Liver (tissue), 3 donors: Measurements from ENCODE around the gene TNFAIP8.

Source experiments
- FOXA1 ChIP-seq: IDR thresholded peaks from 2 replicates; pipeline ENCODE4 v1.6.1; 2016; ENCODE audit warnings: antibody characterized with exemption
- GABPA ChIP-seq, 2 donors: IDR thresholded peaks in 1 of 2; conservative IDR thresholded peaks in 1 of 2; 2 replicates each; pipeline ENCODE4 v1.6.1; 2016; ENCODE audit warnings: antibody characterized with exemption in 2 of 2, mild to moderate bottlenecking in 1 of 2, moderate library complexity in 1 of 2
- HNF4G ChIP-seq: IDR thresholded peaks from 2 replicates; pipeline ENCODE4 v1.6.1; 2016; ENCODE audit warnings: antibody characterized with exemption
- RAD21 ChIP-seq, 2 donors: IDR thresholded peaks; 2 replicates each; pipeline ENCODE4 v1.6.1; 2016; ENCODE audit warnings: antibody characterized with exemption in 2 of 2, mild to moderate bottlenecking in 2 of 2
- SP1 ChIP-seq: IDR thresholded peaks from 2 replicates; pipeline ENCODE4 v1.6.1; 2018; ENCODE audit warnings: antibody characterized with exemption, mild to moderate bottlenecking
- TAF1 ChIP-seq: conservative IDR thresholded peaks from 2 replicates; pipeline ENCODE4 v1.6.1; 2016; ENCODE audit warnings: antibody characterized with exemption, mild to moderate bottlenecking
- TF ChIP-seq, protein P1 (sequence below): fragments of 150-350 bp; IDR thresholded peaks from 2 replicates; pipeline ENCODE4 v1.5.1; 2017; ENCODE audit warnings: improper control_type of control experiment, low read depth, low read length; ENCODE audit not compliant: missing input control
- TF ChIP-seq, protein P2 (sequence below): IDR thresholded peaks from 2 replicates; pipeline ENCODE4 v1.6.1; 2016; ENCODE audit warnings: antibody characterized with exemption
- TF ChIP-seq, protein P3 (sequence below): IDR thresholded peaks from 2 replicates; pipeline ENCODE4 v1.6.1; 2016; ENCODE audit warnings: antibody characterized with exemption
- TF ChIP-seq, protein P4 (sequence below): IDR thresholded peaks from 2 replicates; pipeline ENCODE4 v1.6.1; 2016; ENCODE audit warnings: antibody characterized with exemption, mild to moderate bottlenecking
- TF ChIP-seq, protein P5 (sequence below): IDR thresholded peaks from 2 replicates; pipeline ENCODE4 v1.6.1; 2016; ENCODE audit warnings: antibody characterized with exemption
- donor health status: healthy.
- donor health status: healthy.

DNA sequence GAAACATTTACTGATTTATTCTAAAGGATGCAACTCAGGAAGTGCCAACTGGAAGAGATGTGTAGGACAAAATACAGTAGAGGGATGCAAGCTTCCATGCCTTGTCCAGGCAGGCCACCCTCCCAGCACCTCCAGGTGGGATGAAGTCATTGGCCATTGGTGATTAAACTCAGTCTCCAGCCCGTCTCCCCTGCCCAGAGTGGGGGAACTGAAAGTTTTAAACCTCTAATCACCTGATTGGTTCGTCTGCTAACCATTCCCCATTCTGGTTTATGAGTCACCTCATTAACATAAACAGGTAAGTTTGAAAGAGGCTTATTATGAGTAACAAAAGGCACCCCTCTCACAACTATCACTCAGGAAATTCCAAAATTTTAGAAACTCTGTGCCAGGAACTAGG, 8.1 kb downstream of the TNFAIP8 start:
- TF ChIP-seq SP1 (no peak), GABPA (IDR thresholded peaks at IDR 0.05 in 1 of 2, conservative IDR thresholded peaks at IDR 0.05 in 1 of 2) (no peak), RAD21 (IDR thresholded peaks at IDR 0.05) (no peak), FOXA1 (no peak), HNF4G (no peak), TAF1 (no peak)
- TF ChIP-seq, protein P1, sequence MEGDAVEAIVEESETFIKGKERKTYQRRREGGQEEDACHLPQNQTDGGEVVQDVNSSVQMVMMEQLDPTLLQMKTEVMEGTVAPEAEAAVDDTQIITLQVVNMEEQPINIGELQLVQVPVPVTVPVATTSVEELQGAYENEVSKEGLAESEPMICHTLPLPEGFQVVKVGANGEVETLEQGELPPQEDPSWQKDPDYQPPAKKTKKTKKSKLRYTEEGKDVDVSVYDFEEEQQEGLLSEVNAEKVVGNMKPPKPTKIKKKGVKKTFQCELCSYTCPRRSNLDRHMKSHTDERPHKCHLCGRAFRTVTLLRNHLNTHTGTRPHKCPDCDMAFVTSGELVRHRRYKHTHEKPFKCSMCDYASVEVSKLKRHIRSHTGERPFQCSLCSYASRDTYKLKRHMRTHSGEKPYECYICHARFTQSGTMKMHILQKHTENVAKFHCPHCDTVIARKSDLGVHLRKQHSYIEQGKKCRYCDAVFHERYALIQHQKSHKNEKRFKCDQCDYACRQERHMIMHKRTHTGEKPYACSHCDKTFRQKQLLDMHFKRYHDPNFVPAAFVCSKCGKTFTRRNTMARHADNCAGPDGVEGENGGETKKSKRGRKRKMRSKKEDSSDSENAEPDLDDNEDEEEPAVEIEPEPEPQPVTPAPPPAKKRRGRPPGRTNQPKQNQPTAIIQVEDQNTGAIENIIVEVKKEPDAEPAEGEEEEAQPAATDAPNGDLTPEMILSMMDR, result no peak
- TF ChIP-seq, protein P2, sequence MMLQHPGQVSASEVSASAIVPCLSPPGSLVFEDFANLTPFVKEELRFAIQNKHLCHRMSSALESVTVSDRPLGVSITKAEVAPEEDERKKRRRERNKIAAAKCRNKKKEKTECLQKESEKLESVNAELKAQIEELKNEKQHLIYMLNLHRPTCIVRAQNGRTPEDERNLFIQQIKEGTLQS, result no peak
- TF ChIP-seq, protein P3, sequence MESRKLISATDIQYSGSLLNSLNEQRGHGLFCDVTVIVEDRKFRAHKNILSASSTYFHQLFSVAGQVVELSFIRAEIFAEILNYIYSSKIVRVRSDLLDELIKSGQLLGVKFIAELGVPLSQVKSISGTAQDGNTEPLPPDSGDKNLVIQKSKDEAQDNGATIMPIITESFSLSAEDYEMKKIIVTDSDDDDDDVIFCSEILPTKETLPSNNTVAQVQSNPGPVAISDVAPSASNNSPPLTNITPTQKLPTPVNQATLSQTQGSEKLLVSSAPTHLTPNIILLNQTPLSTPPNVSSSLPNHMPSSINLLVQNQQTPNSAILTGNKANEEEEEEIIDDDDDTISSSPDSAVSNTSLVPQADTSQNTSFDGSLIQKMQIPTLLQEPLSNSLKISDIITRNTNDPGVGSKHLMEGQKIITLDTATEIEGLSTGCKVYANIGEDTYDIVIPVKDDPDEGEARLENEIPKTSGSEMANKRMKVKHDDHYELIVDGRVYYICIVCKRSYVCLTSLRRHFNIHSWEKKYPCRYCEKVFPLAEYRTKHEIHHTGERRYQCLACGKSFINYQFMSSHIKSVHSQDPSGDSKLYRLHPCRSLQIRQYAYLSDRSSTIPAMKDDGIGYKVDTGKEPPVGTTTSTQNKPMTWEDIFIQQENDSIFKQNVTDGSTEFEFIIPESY, result no peak
- TF ChIP-seq, protein P4, sequence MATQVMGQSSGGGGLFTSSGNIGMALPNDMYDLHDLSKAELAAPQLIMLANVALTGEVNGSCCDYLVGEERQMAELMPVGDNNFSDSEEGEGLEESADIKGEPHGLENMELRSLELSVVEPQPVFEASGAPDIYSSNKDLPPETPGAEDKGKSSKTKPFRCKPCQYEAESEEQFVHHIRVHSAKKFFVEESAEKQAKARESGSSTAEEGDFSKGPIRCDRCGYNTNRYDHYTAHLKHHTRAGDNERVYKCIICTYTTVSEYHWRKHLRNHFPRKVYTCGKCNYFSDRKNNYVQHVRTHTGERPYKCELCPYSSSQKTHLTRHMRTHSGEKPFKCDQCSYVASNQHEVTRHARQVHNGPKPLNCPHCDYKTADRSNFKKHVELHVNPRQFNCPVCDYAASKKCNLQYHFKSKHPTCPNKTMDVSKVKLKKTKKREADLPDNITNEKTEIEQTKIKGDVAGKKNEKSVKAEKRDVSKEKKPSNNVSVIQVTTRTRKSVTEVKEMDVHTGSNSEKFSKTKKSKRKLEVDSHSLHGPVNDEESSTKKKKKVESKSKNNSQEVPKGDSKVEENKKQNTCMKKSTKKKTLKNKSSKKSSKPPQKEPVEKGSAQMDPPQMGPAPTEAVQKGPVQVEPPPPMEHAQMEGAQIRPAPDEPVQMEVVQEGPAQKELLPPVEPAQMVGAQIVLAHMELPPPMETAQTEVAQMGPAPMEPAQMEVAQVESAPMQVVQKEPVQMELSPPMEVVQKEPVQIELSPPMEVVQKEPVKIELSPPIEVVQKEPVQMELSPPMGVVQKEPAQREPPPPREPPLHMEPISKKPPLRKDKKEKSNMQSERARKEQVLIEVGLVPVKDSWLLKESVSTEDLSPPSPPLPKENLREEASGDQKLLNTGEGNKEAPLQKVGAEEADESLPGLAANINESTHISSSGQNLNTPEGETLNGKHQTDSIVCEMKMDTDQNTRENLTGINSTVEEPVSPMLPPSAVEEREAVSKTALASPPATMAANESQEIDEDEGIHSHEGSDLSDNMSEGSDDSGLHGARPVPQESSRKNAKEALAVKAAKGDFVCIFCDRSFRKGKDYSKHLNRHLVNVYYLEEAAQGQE, result no peak
- TF ChIP-seq, protein P5, sequence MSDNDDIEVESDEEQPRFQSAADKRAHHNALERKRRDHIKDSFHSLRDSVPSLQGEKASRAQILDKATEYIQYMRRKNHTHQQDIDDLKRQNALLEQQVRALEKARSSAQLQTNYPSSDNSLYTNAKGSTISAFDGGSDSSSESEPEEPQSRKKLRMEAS, result no peak
